ENCODE data around the gene GPR55. TPM values are rescaled to one million over a fixed set of nuclear protein-coding genes. Genes with fewer than 3 reads are reported as not detected.

GPR55 gene
- total RNA-seq, 1 experiment from 2014 or later: not detected

GRCh38 chr2:230920167-230920566 is 4.9 kb downstream of the GPR55 start:
- Mint-ChIP-seq H3K27ac (no peak overlapping the region), H3K36me3 (no peaks in the 10 kb centered on the region), H3K27me3 (ENCODE audit: low read depth) (no peaks in the 10 kb centered on the region), H3K4me3 (no peak overlapping the region), H3K9me3 (no peaks in the 10 kb centered on the region), H3K4me1 (peaks cover 9% of the 10 kb centered on the region)
- DNase-seq (ENCODE audit: low spot score) (no peak), ATAC-seq (no peak)
- POLR2A ChIA-PET: interaction anchor here (0.5 kb wide), 1 partner anchor 281 kb away, joined by 4 read pairs; no protein-coding TSS in a partner anchor
- TF ChIP-seq ELF4 (CRISPR knock-in tag; IDR thresholded peaks at IDR 0.05; ENCODE audit: low read depth) (no peak), ZNF219 (CRISPR knock-in tag; IDR thresholded peaks at IDR 0.05; ENCODE audit: borderline replicate concordance) (no peak), PRDM15 (CRISPR knock-in tag; IDR thresholded peaks at IDR 0.05) (no peak), ZNF512 (CRISPR knock-in tag; IDR thresholded peaks at IDR 0.05; ENCODE audit: borderline replicate concordance) (no peak), ZNF423 (CRISPR knock-in tag; IDR thresholded peaks at IDR 0.05) (no peak), NFE2L1 (CRISPR knock-in tag; IDR thresholded peaks at IDR 0.05) (no peak), GRHL2 (CRISPR knock-in tag; IDR thresholded peaks at IDR 0.05; ENCODE audit: insufficient replicate concordance, severe bottlenecking) (no peak), FOXP1 (CRISPR knock-in tag; IDR thresholded peaks at IDR 0.05; ENCODE audit: borderline replicate concordance) (no peak), AR (CRISPR knock-in tag; IDR thresholded peaks at IDR 0.05) (no peak), JUN (CRISPR knock-in tag; IDR thresholded peaks at IDR 0.05) (no peak), MLX (CRISPR knock-in tag; IDR thresholded peaks at IDR 0.05) (no peak), SMAD3 (CRISPR knock-in tag; IDR thresholded peaks at IDR 0.05; ENCODE audit: borderline replicate concordance) (no peak), TEAD1 (CRISPR knock-in tag; IDR thresholded peaks at IDR 0.05) (no peak), ZNF425 (CRISPR knock-in tag; conservative IDR thresholded peaks at IDR 0.05) (no peak), IRF2 (CRISPR knock-in tag; IDR thresholded peaks at IDR 0.05; ENCODE audit: borderline replicate concordance, low read depth) (no peak), CTCF (IDR thresholded peaks at IDR 0.05) (no peak), GTF2I (CRISPR knock-in tag; conservative IDR thresholded peaks at IDR 0.05) (no peak), TP53 (CRISPR knock-in tag; IDR thresholded peaks at IDR 0.05) (no peak), RORB (CRISPR knock-in tag; IDR thresholded peaks at IDR 0.05) (no peak), TCF7 (CRISPR knock-in tag; IDR thresholded peaks at IDR 0.05; ENCODE audit: low read depth) (no peak)
- CTCF ChIA-PET: interaction anchor here (1.8 kb wide), 1 partner anchor 133 kb away, joined by 5 read pairs; no protein-coding TSS in a partner anchor

All from WTC11 (cell line).